Measurements from ENCODE around the gene JUN.

GRCh38 chr1:58745117-58745516, 38.7 kb downstream of the JUN start:
- TF ChIP-seq ZNF384 (IDR thresholded peaks at IDR 0.05) (no peak), LEF1 (IDR thresholded peaks at IDR 0.05; ENCODE audit: borderline replicate concordance) (no peak), FOXK2 (IDR thresholded peaks at IDR 0.05) (no peak), BHLHE40 (IDR thresholded peaks at IDR 0.05; ENCODE audit: borderline replicate concordance) (no peak), FOXA1 (IDR thresholded peaks at IDR 0.05) (no peak), L3MBTL2 (conservative IDR thresholded peaks at IDR 0.05) (no peak), ELF4 (IDR thresholded peaks at IDR 0.05) (no peak), HDGF (IDR thresholded peaks at IDR 0.05; ENCODE audit: borderline replicate concordance) (no peak), SP1 (IDR thresholded peaks at IDR 0.05) (no peak), ARNT (IDR thresholded peaks at IDR 0.05) (no peak)

All from HEK293T (cell line).